ENCODE results near the gene PEMT. TPM values are rescaled to one million over a fixed set of nuclear protein-coding genes. Genes with fewer than 3 reads are reported as not detected.

The PEMT gene
- total and polyA plus RNA-seq, 10 donors: 8.9 to 21.3 (median 14.8) TPM

DNA sequence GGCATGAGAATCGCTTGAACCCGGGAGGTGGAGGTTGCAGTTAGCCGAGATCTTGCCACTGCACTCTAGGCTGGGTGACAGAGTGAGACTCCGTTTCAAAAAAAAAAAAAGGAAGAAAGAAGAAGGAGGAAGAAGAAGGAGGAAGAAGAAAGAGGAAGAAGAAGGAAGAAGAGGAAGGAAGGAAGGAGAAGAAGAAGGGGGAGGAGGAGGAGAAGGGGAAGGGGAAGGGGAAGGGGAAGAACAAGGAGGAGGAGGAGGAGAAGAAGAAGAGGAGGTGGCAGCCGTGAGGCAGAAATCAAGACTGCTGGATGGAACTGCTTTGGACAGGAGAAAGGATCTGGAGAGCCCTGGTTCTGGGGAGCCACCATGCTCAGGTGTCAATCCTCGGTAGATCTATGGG is 29.7 kb upstream of the PEMT start:
- DNase-seq: no peak
- intact Hi-C loops (cut with DNase I; ENCODE audit: low total_unique reads): no loop called here

DNA sequence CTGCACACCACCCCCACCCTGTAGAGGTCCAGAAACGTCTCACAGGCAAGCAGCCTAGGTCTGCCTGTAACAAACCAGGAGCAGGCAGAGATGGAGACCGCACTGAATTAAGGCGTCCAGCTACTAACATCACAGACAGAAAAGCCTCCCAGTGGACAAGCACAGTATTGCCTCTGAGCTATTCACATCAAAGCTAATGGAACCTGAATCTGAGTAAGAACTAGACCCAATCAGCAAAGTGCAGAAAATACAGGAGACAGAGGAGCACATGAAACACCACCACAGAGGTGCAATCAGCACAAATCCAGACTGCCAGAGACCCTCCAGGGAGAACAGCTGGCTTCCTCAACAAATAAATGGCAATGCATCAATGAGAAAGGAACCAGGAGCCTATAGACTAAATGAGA is 22.2 kb upstream of the PEMT start:
- Histone ChIP-seq H3K27ac (no peak overlapping the region), H3K9me3 (no peaks in the 10 kb centered on the region), H3K27me3 (replicated peaks in 1 of 7) (no peaks in the 10 kb centered on the region), H3K4me1 (peaks cover 0 to 12% (median 1%) of the 10 kb centered on the region in 6 donors), H3K36me3 (no peaks in the 10 kb centered on the region), H3K4me3 (no peak overlapping the region)
- TF ChIP-seq POLR2AphosphoS5 (IDR thresholded peaks at IDR 0.05): no peak
- TF ChIP-seq, protein P1, sequence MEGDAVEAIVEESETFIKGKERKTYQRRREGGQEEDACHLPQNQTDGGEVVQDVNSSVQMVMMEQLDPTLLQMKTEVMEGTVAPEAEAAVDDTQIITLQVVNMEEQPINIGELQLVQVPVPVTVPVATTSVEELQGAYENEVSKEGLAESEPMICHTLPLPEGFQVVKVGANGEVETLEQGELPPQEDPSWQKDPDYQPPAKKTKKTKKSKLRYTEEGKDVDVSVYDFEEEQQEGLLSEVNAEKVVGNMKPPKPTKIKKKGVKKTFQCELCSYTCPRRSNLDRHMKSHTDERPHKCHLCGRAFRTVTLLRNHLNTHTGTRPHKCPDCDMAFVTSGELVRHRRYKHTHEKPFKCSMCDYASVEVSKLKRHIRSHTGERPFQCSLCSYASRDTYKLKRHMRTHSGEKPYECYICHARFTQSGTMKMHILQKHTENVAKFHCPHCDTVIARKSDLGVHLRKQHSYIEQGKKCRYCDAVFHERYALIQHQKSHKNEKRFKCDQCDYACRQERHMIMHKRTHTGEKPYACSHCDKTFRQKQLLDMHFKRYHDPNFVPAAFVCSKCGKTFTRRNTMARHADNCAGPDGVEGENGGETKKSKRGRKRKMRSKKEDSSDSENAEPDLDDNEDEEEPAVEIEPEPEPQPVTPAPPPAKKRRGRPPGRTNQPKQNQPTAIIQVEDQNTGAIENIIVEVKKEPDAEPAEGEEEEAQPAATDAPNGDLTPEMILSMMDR (IDR thresholded peaks at IDR 0.05 in 8 of 11, conservative IDR thresholded peaks at IDR 0.05 in 3 of 11): peak; percentile 59 to 88 (median 74)
- TF ChIP-seq POLR2A (IDR thresholded peaks at IDR 0.05): no peak
- no peak for DNase-seq
- WGBS, 5 donors: 0 to 10% (median 5%) methylated on average over 3 of the region's 3 CpGs
- intact Hi-C loops (cut with DNase I; ENCODE audit: low total_unique reads): loop anchor here (10.0 kb wide), 1 partner anchor 109 kb away; no protein-coding TSS in a partner anchor

More for the DNA sequence above, 29.7 kb upstream of the PEMT start:
- Histone ChIP-seq H3K27ac (peak overlapping the region in 4 of 8 donors; percentile 32 to 84 (median 46)), H3K9me3 (no peaks in the 10 kb centered on the region), H3K36me3 (no peaks in the 10 kb centered on the region), H3K27me3 (replicated peaks in 1 of 7) (no peaks in the 10 kb centered on the region), H3K4me1 (peaks cover 0 to 10% (median 0%) of the 10 kb centered on the region in 6 donors), H3K4me3 (peak overlapping the region in 3 of 8 donors; percentile 16 to 28 (median 27))
- TF ChIP-seq POLR2AphosphoS5 (IDR thresholded peaks at IDR 0.05) (no peak), POLR2A (IDR thresholded peaks at IDR 0.05) (no peak)
- TF ChIP-seq, protein P1 (IDR thresholded peaks at IDR 0.05 in 8 of 11, conservative IDR thresholded peaks at IDR 0.05 in 3 of 11): no peak
- 47 to 70% (median 57%) methylated on average over 6 of the region's 6 CpGs for WGBS, 5 donors

DNA sequence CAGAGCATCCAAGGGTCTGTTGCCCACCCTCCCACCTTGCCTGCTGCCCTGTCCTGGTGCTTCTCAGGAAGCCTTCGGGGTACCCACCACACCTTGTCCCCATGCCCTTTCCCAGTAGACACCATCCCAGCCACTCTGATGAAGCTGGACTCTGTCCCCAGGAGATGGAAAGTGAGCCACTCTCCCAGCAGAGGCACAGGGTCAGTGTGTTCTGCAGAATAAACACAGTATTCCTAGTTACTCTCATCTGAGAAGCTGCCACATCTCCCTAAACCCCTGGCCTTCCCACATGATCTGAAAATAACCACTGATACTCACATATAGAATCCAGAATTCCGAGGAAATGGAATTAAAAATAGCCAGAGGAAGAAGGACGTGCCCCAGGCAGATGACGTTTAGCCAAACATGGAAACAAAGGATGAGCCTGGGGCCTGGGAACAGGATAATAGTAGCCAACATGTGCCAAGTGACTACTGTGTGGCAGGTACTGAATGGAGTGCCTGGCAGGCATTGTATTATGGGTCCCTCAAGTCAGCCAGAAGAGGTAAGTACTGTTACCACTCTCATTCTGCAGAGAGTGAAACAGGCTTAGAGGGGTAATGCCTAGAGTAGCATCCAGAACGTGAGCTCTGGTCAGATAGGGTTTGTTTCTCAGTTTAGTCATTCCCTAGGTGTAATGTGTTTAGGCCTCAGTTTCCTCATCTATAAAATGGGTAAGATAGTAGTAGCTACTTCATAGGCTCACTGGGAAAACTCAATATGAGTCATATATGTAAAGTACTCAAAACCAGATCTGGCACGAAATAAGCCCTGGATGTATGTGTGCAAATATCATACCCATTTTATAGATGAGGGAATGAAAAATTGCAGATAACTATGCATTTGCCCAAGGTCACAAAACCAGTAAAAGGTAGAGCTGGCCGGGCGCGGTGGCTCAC is 20.8 kb upstream of the PEMT start:
- 74 to 83% (median 82%) methylated on average over 9 of the region's 9 CpGs for WGBS, 5 donors

More for the DNA sequence above, 20.8 kb upstream of the PEMT start:
- TF ChIP-seq, protein P1 (IDR thresholded peaks at IDR 0.05 in 8 of 11, conservative IDR thresholded peaks at IDR 0.05 in 3 of 11): no peak
- TF ChIP-seq POLR2A (IDR thresholded peaks at IDR 0.05) (no peak), POLR2AphosphoS5 (IDR thresholded peaks at IDR 0.05) (no peak)
- no peaks in the 10 kb centered on the region for H3K9me3 ChIP-seq
- no peak overlapping the region for H3K27ac ChIP-seq
- no peak for DNase-seq
- no peaks in the 10 kb centered on the region for H3K27me3 ChIP-seq (replicated peaks in 1 of 7)
- H3K4me1 ChIP-seq: peaks cover 0 to 12% (median 1%) of the 10 kb centered on the region in 6 donors
- intact Hi-C loops (cut with DNase I; ENCODE audit: low total_unique reads): loop anchor here (10.0 kb wide), 1 partner anchor 108 kb away; no protein-coding TSS in a partner anchor
- no peaks in the 10 kb centered on the region for H3K36me3 ChIP-seq
- no peak overlapping the region for H3K4me3 ChIP-seq
